IPS-15b (cell line): ENCODE results near the gene NEU3.
"Not testable (repeated sequence)": the region's sequence is repeated elsewhere in the genome, so short reads cannot be mapped to it uniquely, and the experiment has no call there.

ENCODE experiments used
- H3K27me3 ChIP-seq: one replicate; pipeline ENCODE4 v1.6.1; 2013; ENCODE audit warnings: low read length; ENCODE audit not compliant: control insufficient read depth, insufficient read depth
- H3K36me3 ChIP-seq: one replicate; pipeline ENCODE4 v1.6.1; 2013; ENCODE audit warnings: low read length; ENCODE audit not compliant: control insufficient read depth, insufficient read depth
- H3K4me1 ChIP-seq: one replicate; pipeline ENCODE4 v1.6.1; 2013; ENCODE audit warnings: mild to moderate bottlenecking, low read length; ENCODE audit not compliant: control insufficient read depth, insufficient read depth
- H3K4me3 ChIP-seq: one replicate; pipeline ENCODE4 v1.5.1; 2013; ENCODE audit warnings: low read depth, low read length
- H3K9ac ChIP-seq: one replicate; pipeline ENCODE4 v1.6.1; 2013; ENCODE audit warnings: low read depth, mild to moderate bottlenecking, low read length
- H3K9me3 ChIP-seq: one replicate; pipeline ENCODE4 v1.6.1; 2013; ENCODE audit warnings: mild to moderate bottlenecking, low read length; ENCODE audit not compliant: control insufficient read depth, insufficient read depth

NEU3 gene

DNA sequence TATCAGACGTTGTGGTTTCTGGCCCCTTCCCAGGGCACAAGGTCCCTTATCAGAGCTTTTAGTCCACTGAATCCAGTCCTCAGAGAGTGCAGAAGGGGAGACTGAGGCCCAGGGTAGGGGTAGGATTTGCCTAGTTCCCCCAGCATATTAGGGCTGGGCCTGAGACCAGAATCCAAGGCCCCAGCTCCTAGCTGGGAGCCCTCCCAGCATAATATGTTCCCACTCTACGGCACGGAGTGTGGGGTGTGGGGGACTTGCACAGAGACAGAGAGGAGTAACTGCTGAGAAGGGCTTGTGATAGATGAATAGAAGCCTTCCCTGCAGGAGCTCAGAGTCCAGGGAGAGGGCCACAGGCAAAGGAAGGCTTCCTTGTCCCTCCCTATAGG is 43.8 kb downstream of the NEU3 start:
- Histone ChIP-seq H3K4me1 (no peaks in the 10 kb centered on the region), H3K27me3 (no peaks in the 10 kb centered on the region), H3K36me3 (no peaks in the 10 kb centered on the region), H3K4me3 (no peak overlapping the region), H3K9me3 (no peaks in the 10 kb centered on the region), H3K9ac (no peak overlapping the region)

DNA sequence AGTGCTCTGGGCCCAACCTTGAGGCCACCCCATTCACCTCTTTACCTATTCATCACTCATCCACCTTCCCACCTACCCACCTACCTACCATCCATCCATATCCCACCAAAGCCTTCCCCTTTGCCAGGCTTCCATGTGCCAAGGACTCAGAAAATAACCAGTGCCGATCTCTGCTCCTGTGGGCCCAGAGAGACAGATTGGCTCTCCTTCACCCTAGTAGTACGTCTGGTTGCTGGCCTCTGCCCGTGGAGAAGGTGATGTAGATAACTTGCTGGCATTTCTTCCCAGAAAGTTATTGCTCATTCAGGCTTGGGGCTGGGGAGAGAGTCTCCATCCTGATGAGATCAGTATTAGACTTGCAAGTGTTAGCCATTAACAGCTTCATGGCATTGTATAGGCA is 45.2 kb downstream of the NEU3 start:
- Histone ChIP-seq H3K4me1 (no peaks in the 10 kb centered on the region), H3K9me3 (no peaks in the 10 kb centered on the region), H3K27me3 (no peaks in the 10 kb centered on the region), H3K4me3 (no peak overlapping the region), H3K36me3 (no peaks in the 10 kb centered on the region), H3K9ac (no peak overlapping the region)

DNA sequence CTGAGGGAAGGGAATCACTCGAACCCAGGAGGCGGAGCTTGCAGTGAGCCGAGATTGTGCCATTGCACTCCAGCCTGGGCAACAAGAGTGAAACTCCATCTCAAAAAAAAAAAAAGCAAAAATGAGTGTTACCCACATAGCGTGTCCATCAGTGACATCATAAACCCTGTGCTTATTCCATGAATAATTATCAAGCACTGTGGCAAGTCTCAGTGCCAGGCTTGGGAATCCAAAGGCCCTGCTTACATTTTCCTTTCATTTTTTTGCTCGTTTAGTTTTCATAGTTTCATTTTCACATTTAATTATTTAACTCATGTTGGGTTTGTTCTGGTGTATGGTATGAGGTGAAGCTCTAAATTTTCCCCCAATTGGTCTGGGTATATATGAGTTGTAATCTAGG is 46.5 kb downstream of the NEU3 start:
- no peak overlapping the region for H3K4me3 ChIP-seq
- no peak overlapping the region for H3K9ac ChIP-seq
- H3K9me3 ChIP-seq = no peaks in the 10 kb centered on the region
- H3K36me3 ChIP-seq = no peaks in the 10 kb centered on the region
- no peaks in the 10 kb centered on the region for H3K4me1 ChIP-seq
- H3K27me3 ChIP-seq = no peaks in the 10 kb centered on the region

DNA sequence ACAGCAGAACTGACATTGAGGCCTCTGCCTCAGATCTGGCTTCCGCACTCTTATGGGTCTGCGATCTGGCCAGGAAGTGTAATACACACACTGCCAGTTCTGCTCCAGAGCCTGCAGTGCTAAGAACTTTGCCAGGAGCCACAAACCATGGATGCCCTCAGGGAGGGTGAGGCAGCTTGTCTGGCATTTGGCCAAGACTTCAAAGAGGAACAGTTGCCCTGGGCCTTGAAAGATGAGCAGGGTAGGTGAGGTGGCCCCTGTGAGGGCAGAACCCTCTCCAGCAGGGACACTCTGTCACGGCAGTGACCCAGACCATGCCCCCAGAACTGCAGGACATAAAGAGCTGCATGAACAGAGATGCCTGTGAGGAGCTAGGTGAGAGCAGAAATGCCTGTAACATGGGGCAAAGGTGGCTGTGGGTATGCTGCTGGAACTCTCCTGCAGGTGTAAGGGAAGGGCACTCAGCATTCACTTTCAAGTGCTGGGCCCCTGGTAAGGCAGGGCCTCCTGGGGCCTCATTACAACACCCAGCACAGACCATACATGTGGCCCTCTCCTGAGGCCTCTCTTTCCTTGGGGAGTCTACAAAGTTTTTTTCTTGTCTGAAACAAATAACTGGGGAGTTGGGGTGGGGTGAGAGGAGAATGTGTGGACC is 47.3 kb downstream of the NEU3 start:
- H3K9me3 ChIP-seq = no peaks in the 10 kb centered on the region
- H3K4me3 ChIP-seq = no peak overlapping the region
- H3K4me1 ChIP-seq = no peaks in the 10 kb centered on the region
- no peak overlapping the region for H3K9ac ChIP-seq
- no peaks in the 10 kb centered on the region for H3K27me3 ChIP-seq
- H3K36me3 ChIP-seq = no peaks in the 10 kb centered on the region

DNA sequence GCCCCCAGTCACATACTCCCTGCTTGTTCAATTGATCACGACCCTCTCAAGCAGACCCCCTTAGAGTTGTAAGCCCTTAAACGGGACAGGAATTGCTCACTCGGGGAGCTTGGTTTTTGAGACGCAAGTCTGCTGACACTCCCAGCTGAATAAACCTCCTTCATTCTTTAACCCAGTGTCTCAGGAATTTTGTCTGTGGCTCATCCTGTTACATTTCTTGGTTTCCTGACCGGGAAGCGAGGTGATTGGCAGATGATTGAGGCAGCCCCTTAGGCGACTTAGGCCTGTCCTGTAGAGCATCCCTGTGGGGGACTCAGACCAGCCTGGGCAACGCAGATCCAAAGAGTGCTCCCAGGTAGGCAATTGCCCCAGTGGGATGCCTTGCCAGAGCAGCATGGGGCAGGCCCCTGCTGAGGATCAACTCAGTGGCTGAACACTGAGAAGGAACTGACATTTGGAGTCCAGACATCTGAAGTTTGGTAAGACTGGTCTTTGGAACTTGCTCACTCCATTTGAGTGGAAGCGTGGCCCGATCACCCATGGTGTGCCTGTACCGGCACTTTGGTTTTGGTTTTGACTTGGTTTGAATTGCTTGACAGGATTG is 51.5 kb downstream of the NEU3 start:
- Histone ChIP-seq H3K36me3 (no peaks in the 10 kb centered on the region), H3K9ac (no peak overlapping the region), H3K27me3 (no peaks in the 10 kb centered on the region), H3K4me3 (no peak overlapping the region), H3K4me1 (no peaks in the 10 kb centered on the region), H3K9me3 (no peaks in the 10 kb centered on the region)

DNA sequence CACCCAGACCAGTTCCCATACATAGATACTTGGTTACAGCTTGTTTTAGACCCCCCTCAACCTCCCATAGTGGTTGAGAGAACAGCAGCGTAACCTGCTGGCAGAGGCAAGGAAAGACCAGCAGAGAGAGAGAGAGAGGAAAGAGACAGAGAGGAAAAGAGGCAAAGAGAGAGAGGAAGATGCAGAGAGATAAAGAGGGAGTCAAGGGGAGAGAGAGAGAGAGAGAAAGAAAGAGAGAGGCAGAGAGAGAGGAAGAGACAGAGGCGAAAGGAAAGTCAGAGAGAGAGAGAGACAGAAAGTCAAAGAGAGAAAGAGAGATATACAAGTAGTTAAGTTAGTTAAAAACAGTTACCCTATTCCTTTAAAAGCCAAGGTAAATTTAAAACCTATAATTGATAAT is 52.5 kb downstream of the NEU3 start:
- H3K4me3 ChIP-seq = no peak overlapping the region
- H3K9me3 ChIP-seq = no peaks in the 10 kb centered on the region
- H3K9ac ChIP-seq = no peak overlapping the region
- no peaks in the 10 kb centered on the region for H3K36me3 ChIP-seq
- H3K4me1 ChIP-seq = no peaks in the 10 kb centered on the region
- no peaks in the 10 kb centered on the region for H3K27me3 ChIP-seq

DNA sequence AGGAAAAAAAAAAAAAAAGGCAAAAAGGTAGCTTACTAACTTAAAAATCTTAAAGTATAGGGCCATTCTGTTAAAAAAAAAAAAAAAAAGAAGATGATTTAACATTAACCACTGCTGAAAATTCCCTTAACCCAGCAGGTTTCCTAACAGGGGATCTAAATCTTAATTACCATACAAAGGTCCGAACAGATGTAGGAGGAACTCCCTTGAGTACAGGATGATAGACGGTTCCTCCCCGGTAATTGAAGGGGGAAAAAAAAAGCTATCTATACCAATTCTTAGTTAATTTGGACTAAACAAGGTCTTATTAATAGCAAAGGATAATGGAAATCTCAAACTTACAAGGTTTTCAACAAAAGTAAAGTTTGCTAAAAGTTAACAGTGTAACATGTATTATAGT is 53.1 kb downstream of the NEU3 start:
- H3K36me3 ChIP-seq, H3K27me3 ChIP-seq, H3K4me3 ChIP-seq, H3K9ac ChIP-seq, H3K4me1 ChIP-seq, H3K9me3 ChIP-seq: not testable (repeated sequence)

DNA sequence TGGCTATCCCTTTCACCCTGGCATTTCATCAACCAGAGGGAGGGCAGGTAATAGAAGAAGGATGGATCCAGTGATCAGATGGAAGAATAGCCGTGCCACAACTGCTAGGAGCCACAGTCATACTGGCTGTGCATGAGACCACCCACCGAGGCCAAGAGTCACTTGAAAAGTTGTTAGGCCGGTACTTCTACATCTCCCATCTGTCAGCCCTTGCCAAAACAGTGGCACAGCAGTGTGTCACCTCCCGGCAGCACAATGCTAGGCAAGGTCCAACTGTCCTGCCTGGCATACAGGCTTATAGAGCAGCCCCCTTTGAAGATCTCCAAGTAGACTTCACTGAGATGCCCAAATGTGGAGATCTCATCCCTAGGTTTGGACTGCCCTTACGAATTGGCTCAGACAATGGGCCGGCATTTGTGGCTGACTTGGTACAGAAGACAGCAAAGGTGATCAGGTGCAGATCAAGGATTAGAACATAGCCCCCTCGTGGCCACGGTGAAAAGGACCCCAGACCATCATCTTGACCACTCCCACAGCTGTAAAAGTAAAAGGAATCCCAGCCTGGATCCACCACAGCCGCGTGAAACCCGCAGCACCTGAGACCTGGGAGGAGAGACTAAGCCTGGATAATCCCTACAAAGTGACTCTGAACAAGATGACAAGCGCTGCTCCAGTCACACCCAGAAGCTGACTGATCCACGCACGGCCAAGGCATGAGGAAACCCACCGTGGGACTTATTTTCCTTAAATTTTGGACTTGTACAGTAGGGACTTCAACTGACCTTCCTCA is 55.8 kb downstream of the NEU3 start:
- H3K36me3 ChIP-seq, H3K4me3 ChIP-seq, H3K4me1 ChIP-seq, H3K9me3 ChIP-seq, H3K27me3 ChIP-seq, H3K9ac ChIP-seq: not testable (repeated sequence)

DNA sequence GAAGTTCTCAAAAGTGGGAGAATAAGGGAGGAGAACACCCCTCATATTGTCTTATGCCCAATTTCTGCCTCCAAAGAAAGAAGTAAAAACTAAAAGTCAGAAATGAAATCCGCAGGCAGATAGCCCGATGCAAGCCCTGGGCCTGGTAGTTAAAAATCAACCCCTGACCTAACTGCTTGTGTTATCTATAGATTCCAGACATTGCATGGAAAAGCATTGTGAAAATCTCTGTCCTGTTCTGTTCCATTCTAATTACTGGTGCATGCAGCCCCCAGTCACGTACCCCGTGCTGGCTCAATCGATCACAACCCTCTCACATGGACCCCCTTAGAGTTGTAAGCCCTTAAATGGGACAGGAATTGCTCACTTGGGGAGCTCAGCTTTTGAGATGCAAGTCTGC is 57.9 kb downstream of the NEU3 start:
- H3K4me1 ChIP-seq, H3K9ac ChIP-seq, H3K4me3 ChIP-seq, H3K9me3 ChIP-seq, H3K36me3 ChIP-seq, H3K27me3 ChIP-seq: not testable (repeated sequence)

DNA sequence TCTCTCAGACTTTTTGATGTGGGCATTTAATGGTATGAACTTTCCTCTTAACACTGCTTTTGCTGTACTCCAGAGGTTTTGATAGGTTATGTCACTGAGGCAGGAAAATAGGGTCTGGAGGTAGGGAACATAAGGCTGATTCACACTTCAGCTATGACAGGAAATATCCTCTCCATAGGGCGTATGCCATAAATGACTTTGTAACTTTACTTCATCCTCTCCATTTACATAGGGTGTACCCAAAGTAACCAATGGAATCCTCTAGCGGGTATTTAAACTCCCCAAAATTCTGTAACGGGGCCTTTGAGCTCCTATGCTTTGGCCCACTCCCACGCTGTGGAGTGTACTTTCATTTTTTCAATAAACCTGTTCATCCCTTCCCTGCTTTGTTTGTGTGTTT is 58.5 kb downstream of the NEU3 start:
- Histone ChIP-seq H3K4me1 (no peaks in the 10 kb centered on the region), H3K9ac (no peak overlapping the region)

DNA sequence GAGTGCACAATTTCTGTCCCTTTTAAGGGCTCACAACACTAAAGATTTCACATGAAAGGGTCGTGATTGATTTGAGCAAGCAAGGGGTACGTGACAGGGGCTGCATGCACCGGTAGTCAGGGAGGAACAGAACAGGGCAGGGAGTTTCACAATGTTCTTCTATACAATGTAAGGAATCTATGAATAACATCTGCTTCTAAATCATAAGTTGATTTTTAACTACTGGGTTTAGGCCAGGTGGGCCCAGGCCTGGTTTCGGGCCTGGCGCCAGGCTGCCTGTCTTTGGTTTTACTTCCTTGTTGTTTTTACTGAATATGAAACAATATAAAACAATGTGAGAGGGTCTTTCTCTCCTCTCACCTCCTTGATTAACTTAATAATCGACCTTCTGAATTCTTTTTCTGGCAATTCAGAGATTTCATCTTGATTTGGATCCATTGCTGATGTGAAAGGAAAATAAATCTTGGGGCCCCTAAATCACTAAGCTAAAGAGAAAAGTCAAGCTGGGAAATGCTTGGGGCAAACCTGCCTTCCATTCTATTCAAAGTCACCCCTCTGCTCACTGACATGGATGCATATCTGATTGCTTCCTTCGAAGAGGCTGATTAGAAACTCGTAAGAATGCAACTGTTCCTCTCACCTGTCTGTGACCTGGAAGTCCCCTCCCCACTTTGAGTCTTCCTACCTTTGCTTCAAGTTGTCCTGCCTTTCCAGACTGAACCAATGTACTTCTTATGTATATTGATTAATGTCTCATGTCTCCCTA is 61.0 kb downstream of the NEU3 start:
- not testable (repeated sequence) for H3K4me3 ChIP-seq, H3K4me1 ChIP-seq, H3K9me3 ChIP-seq, H3K27me3 ChIP-seq, H3K36me3 ChIP-seq, H3K9ac ChIP-seq

More for the DNA sequence above, 58.5 kb downstream of the NEU3 start:
- Histone ChIP-seq H3K27me3 (no peaks in the 10 kb centered on the region), H3K36me3 (no peaks in the 10 kb centered on the region), H3K4me3 (no peak overlapping the region), H3K9me3 (no peaks in the 10 kb centered on the region)
